SHP77 treated with DMSO at 0.1 percent for 48 hours (cell line): ENCODE data around the gene ZNF358.

ENCODE experiments used
- DNase-seq: peaks from one replicate; lab custom pipeline; 2025; lab: John Stamatoyannopoulos, UW

Gene ZNF358

GRCh38 chr19:7520131-7521051 is 4.5 kb downstream of the ZNF358 start:
- DNase-seq = no peak

DNA sequence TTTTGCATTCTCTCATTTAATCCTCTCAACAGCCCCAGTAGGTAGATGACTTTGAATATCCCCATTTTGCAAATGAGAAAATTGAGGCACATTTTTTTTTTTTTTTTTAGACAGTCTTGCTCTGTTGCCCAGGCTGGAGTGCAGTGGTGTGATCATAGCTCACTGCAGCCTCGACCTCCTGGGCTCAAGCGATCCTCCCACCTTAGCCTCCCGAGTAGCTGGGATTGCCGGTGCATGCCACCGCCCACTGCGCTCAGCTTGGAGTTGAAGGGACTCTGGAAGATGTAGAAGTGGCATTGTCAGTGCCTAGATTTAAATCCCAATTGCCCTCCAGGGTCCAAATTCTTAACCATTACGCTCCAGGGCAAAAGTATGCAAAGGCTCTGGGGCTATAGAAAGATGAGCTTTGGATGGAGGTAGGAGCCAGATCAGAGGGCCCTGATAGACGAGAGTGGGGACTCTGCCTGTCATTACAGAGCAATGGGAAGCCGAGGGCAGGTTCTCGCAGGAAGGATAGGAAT is 5.7 kb downstream of the ZNF358 start:
- no peak for DNase-seq

- peak; percentile 75 for DNase-seq
These were observed 6.4 kb downstream of the ZNF358 start, which contains the start of gene MCOLN1 for GRCh38 chr19:7522072-7522922. Gene MCOLN1, plus strand, starts transcription at chr19:7522624. Its CDS starts 127 bp downstream, at chr19:7522751.

DNA sequence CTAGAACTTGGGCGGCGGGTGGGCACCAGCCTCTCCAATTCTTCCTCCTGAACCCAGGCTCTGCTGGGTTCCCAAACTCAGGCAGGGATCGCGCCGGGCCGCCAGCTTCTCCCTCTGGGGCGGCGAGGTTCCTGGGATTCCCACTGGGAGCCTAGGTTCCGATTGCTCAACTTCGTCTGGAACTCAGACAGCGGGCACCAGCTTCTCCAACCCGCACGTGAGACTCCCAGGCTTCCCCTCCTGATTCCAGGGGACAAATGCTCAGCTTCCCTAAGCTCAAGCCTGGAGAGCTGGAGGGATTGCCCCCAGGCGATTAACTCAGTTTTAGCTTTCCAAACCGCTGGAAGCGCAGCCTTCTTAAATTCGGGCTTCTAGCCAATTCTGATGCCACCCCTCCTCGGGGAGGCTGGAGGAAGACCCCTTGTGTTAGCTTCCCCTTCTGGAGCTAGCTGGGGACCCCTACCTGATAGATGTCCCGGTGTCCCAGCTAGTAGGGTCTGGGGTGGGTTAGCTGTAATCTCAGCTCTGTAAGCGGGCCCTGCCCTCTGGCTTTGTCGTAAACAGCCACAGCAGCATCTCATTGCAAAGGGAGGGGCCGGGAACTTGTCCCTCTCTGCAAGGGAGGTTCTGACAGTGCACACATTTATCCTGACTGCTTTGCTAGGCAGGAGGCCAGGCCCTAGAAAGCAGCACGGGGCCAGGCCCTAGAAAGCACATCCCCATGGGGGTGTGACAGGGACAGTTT is 7.2 kb downstream of the ZNF358 start:
- no peak for DNase-seq

DNA sequence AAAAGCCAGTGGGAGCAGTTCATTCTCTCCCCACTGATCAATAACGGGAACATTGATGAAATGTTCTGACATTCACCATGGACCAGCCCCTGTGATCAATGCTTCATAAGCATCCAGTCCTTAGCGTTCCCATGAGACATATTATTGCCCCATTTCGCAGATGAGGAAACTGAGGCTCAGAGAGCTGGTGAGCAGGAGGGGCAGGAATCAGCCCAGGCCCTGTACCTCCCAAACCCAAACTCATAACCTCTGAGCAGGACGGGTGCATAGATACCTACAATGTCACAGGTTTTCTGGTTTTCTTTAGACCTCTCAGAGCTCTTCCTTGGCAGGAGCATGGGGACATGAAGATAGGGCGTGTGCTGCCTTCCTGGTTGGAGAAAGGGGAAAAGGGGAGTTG is 8.6 kb downstream of the ZNF358 start:
- DNase-seq = no peak

GRCh38 chr19:7524992-7525739 is 9.3 kb downstream of the ZNF358 start:
- no peak for DNase-seq

DNA sequence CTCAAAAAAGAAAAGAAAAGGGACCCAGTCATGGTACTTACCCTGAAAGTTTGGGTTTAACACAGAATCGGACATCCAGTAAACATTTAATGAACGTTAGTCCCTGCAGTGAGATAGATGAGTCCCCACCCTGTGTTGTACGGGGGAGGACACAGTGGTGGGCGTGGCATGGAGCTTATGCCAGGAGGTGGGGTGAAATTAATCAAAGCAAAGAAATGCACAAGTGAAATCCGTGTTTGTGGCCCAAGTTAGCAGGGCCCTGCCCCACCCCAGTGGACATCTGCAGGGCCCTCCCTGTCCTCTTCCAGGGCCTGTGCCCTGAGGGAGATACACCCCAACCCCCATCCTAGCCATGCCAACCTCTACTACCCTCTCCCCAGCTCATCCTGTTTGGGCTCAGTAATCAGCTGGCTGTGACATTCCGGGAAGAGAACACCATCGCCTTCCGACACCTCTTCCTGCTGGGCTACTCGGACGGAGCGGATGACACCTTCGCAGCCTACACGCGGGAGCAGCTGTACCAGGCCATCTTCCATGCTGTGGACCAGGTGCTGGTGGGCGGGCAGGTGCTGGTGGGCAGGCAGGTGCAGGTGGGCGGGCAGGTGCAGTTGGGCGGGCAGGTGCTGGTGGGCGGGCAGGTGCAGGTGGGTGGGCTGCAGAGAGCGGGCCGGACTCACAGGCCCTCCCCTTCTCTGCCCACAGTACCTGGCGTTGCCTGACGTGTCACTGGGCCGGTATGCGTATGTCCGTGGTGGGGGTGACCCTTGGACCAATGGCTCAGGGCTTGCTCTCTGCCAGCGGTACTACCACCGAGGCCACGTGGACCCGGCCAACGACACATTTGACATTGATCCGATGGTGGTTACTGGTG is 10.4 kb downstream of the ZNF358 start:
- no peak for DNase-seq

DNA sequence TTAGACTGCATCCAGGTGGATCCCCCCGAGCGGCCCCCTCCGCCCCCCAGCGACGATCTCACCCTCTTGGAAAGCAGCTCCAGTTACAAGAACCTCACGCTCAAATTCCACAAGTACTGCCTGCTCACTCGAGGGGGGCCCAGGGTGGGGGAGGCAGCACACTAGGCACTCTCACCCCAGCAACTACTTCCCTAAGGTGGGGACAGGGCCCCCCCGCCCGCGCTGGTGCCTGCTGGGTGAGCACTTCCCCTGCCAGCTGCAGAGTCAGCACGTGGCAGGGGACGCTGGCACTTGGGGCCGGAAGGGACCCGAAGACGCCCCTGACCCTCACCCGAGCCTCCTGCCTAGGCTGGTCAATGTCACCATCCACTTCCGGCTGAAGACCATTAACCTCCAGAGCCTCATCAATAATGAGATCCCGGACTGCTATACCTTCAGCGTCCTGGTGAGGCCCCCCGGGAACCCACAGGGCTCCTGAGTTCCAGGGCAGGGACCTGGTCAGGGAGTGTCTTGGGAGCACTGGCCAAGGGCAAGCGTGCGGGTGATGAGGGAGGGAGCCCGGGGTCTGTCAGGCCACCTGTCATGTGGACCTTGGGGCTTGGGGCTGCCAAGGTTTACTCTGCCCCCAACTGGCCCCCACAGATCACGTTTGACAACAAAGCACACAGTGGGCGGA is 11.8 kb downstream of the ZNF358 start:
- no peak for DNase-seq

DNA sequence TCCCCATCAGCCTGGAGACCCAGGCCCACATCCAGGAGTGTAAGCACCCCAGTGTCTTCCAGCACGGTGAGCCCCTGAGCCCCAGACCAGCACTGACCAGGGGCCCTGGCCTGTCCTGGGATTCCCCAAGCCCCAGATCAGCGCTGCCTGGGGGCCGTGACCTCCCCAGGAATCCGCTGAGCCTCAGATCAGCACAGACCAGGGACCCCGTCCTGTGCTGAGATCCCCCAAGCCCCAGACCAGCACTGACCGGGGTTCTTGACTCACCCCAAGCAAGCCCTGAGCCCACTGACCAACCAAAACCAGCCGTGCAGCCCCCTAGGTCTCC is 12.3 kb downstream of the ZNF358 start:
- no peak for DNase-seq

- no peak for DNase-seq
These were observed 12.8 kb downstream of the ZNF358 start for GRCh38 chr19:7528522-7529245.

DNA sequence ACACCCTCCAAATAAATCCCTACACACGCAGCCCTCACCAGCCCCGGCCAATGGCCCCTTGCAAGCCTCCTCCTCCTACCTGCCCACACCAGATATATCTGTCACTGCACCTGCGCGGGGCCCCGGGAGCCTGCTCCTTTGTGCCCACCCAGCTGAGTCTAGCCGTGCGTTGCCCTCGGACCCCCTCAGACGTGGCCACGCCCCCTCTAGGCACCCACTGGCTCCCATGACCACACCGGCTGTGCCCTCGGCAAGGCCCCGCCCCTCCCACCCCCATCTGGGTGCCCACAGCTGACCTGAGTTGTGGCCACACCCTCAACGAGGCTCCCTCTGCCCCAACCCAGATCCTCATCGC is 13.3 kb downstream of the ZNF358 start:
- no peak for DNase-seq

DNA sequence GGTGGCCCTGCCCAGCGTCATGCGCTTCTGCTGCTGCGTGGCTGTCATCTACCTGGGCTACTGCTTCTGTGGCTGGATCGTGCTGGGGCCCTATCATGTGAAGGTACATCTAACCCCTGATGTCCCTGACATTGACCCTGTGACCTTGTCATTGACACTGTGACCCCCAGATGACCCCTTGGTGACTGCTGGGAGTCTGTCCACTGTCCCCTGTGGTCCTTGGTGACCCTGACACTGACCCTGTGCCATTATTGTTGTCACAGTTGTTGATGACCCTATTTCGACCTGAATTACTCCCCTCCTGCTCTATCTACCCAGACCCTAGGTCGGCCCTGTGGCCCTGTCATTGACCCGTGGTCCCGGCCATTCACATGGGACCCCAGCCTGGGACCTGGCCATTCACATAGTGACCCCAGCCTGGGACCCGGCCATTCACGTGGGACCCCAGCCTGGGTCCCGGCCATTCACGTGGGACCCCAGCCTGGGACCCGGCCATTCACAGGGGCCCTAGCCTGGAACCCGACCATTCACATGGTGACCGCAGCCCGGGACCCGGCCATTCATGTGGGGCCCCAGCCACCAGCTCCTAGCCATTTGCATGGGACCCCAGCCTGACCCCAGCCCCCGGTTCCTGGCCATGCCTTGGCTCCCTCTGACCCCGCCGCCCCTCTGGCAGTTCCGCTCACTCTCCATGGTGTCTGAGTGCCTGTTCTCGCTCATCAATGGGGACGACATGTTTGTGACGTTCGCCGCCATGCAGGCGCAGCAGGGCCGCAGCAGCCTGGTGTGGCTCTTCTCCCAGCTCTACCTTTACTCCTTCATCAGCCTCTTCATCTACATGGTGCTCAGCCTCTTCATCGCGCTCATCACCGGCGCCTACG is 13.9 kb downstream of the ZNF358 start:
- no peak for DNase-seq

DNA sequence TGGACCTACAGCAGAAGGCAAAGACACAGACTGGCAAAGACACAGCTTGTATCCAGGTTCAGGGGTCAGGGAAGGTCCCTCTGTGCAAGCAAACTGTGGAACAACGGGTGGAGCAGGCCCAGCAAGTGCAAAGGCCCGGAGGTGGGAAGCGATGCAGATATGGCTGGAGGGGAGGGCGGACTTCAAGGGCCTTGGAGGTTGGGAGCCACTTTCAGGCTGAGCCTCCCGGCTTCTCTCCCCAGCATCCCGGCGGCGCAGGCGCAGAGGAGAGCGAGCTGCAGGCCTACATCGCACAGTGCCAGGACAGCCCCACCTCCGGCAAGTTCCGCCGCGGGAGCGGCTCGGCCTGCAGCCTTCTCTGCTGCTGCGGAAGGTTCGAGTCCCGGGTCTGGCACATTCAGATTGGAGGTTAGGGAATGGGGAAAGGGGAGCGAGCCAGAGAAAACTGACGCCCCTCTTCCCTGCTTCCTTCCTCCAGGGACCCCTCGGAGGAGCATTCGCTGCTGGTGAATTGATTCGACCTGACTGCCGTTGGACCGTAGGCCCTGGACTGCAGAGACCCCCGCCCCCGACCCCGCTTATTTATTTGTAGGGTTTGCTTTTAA is 17.5 kb downstream of the ZNF358 start:
- no peak for DNase-seq

- peak; percentile 27 for DNase-seq
These were observed 18.1 kb downstream of the ZNF358 start for GRCh38 chr19:7533925-7534480.

DNA sequence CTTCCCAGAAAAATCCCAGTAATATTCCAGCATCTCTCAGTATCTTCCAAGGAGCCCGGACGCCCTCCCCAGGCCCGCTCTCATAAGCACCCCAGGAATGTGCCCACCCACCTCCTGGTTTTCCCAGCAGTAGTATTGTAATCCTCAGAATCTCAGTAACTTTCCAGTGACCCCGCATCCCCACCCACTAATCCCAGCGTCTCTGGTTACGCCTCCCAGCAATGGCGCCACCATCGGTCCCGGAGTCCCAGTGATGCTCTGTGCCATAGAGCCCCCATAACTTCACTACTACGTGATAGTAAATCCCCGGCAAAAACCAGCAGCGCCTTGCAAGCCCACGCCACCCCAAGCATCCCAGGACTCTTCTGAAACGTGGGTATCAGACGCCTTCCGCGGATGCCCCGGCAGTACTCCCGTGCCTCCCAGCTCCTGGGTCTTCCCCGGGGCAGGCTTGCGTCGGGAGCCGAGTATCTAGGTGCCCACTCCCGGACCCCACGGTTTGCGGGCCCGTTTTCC is 18.7 kb downstream of the ZNF358 start:
- peak; percentile 11 for DNase-seq

DNA sequence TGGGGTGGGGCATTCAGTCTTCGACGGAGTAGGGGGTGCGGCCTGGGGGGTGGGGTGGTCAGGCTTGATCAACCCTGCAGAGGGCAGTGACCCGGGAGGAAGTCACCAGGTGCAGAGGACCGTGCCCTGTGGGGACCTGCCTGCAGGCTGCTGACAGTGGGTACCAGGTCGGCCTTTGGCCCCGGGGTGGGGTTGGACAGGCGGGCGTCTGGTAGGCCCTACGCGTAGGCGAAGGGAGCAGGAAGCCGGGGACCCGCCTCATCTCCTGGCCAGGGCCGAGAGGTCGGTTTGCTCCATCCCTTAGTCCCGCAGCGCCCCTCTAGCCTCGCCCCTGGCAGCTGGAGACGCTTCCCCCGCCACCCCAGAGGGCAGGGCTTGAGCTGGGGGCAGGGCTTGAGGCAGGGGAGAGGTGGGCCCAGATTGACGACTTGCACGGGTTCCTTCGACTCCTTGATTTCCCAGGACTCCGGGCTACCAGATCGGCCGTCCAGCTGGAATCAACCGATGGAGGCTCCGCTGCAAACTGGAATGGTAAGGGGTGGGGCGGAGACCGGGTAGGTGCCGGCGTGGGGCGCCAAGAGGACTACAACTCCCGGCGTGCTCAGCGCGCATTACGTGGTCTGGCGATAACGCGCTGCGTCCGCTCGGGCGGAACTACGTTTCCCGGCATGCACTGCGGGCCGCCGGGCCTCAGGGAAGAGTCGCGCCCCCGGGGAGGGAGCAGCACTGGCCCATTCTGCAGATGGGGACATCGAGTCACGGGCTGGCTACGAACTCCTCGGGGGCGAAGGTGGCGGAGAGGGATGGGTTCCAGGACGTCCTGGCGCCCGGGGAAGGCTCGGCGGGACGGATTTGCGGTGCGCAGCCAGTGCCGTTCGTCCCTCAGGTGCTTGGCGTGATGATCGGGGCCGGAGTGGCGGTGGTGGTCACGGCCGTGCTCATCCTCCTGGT is 19.4 kb downstream of the ZNF358 start, which contains the start of gene PNPLA6:
Gene PNPLA6, plus strand, starts transcription at position 671 of the 951 bp plus-strand sequence. Its CDS starts 72 bp downstream, at position 743.
- peak; percentile 71 for DNase-seq
